Measurements from ENCODE around the gene NEURL2.
"Not testable (repeated sequence)": the region's sequence is repeated elsewhere in the genome, so short reads cannot be mapped to it uniquely, and the experiment has no call there.

The NEURL2 gene

DNA sequence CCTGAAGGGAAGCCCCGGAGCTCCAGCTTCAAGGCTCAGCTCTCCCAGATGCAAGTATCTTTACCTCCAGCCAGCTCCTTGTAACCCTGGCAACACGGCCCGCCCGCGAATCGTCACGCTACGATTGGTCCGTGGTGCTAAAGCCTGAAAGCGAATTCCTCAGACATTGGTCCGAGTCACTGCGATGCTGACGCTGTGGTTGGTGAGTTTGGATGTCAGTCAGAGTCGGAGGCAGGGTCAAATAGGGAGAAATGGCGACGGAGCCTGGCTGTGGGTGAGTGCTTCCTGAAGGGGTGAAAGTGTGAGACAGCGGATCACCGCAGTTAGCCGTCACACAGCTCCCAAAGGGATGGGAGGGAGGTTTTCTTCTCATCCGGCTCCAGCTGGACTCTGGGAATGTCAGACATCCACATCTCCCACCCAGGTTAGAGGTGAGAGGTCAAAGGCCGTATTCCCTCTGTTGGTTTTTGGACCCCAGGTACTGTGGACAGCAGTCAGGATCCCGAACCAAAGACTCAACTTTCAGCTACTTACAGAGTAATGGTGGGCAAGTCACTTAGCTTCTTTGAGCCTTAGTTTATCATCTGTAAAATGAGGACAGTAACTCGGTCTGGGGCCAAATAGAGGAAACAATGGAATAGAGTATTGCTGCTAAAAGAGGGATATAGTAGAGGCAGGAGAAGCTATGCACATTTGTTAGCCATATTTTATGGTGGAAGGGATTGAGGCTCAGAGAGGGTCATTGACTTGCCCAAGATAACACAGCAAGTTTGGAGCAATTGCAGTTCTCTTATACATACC is 9.8 kb downstream of the NEURL2 start, which contains the start of gene ZSWIM1:
TSS of gene ZSWIM1 (plus strand) at position 240 of the 801 bp plus-strand sequence. CDS start 1,366 bp downstream, outside the sequence.
- no peaks in the 10 kb centered on the region for H3K27me3 ChIP-seq (ENCODE audit: control insufficient read depth, insufficient read depth, low read length)
- H3K4me3 ChIP-seq (ENCODE audit: low read depth, low read length) = peak within 1 kb of the TSS; percentile 88
- peak within 1 kb of the TSS; percentile 85 for H3K27ac ChIP-seq (ENCODE audit: low read depth, low read length)
- H3K9me3 ChIP-seq (ENCODE audit: control insufficient read depth, insufficient read depth, low read length) = no peaks in the 10 kb centered on the region
- peak within 1 kb of the TSS; percentile 66 for H3K9ac ChIP-seq (ENCODE audit: low read depth, low read length)
- H3K36me3 ChIP-seq (ENCODE audit: control insufficient read depth, insufficient read depth, low read length) = peaks cover 44% of the 10 kb centered on the region
- no peaks in the 10 kb centered on the region for H3K4me1 ChIP-seq (ENCODE audit: control insufficient read depth, insufficient read depth, low read length)

DNA sequence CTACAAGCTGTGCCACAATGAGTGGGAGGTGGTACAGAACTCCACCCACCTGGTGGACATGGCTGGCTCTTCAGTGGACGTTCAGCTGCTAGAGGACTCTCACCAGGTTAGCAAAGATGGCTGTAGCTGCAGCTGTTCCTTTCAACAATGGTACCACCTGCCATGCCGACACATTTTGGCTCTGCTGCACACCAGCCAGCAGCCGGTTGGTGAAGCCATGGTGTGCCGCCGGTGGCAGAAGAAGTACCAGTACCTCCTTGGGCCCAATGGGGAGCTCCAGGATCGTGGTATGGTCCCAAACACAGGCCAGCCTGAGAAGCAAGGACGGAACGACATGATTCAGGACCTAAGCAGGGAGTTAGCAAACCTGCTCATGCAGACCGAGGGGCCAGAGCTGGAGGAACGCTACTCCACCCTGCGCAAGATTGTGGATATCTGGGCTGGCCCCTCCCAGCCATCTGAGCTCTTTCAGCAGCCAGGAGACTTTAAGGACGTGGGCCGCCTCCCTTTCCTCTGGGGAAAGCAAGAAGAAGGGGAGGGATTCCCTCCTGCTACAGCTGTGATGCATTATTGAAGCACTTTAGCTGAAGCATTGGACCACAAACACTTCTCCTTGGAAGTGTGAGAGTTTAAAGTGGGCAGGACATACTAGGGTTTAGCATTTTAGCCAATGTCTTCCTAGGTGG is 12.8 kb downstream of the NEURL2 start:
- Histone ChIP-seq H3K9ac (ENCODE audit: low read depth, low read length) (no peak overlapping the region), H3K4me3 (ENCODE audit: low read depth, low read length) (no peak overlapping the region), H3K36me3 (ENCODE audit: control insufficient read depth, insufficient read depth, low read length) (peaks cover 30% of the 10 kb centered on the region), H3K9me3 (ENCODE audit: control insufficient read depth, insufficient read depth, low read length) (no peaks in the 10 kb centered on the region), H3K27me3 (ENCODE audit: control insufficient read depth, insufficient read depth, low read length) (no peaks in the 10 kb centered on the region), H3K4me1 (ENCODE audit: control insufficient read depth, insufficient read depth, low read length) (no peaks in the 10 kb centered on the region), H3K27ac (ENCODE audit: low read depth, low read length) (no peak overlapping the region)

DNA sequence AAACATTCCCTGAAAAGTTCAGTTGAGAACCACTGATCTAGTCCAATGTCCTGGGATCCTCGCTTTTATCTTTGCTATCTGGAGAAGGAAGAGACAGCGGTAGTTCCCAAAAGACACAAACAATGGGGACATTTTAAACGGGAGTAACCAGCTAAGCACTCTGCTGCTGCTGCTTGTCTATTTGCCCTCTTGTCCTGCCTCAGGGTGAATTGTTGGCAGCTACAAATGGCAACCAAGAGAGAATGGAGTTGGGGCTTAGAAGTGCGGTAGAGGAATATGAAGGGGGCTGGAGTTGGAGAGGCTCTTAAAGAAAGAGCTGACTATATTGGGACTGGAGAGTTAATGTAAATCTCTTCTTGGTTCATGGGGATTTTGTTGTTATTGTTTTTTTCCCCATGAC is 16.4 kb downstream of the NEURL2 start:
- no peaks in the 10 kb centered on the region for H3K4me1 ChIP-seq (ENCODE audit: control insufficient read depth, insufficient read depth, low read length)
- H3K27ac ChIP-seq (ENCODE audit: low read depth, low read length) = no peak overlapping the region
- H3K27me3 ChIP-seq (ENCODE audit: control insufficient read depth, insufficient read depth, low read length) = no peaks in the 10 kb centered on the region
- H3K9me3 ChIP-seq (ENCODE audit: control insufficient read depth, insufficient read depth, low read length) = no peaks in the 10 kb centered on the region
- H3K4me3 ChIP-seq (ENCODE audit: low read depth, low read length) = no peak overlapping the region
- no peak overlapping the region for H3K9ac ChIP-seq (ENCODE audit: low read depth, low read length)
- H3K36me3 ChIP-seq (ENCODE audit: control insufficient read depth, insufficient read depth, low read length) = peaks cover 19% of the 10 kb centered on the region

DNA sequence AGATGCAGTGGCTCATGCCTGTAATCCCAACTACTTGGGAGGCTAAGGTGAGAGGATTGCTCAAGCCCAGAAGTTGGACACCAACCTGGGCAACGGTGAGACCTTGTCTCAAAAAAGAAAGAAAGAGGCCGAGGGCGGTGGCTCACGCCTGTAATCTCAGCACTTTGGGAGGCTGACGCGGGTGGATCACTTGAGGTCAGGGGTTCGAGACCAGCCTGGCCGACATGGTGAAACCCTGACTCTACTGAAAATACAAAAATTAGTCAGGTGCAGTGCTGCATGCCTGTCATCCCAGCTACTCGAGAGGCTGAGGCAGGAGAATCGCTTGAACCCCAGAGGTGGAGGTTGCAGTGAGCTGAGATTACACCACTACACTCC is 16.9 kb downstream of the NEURL2 start:
- H3K27ac ChIP-seq (ENCODE audit: low read depth, low read length); H3K4me1 ChIP-seq (ENCODE audit: control insufficient read depth, insufficient read depth, low read length); H3K27me3 ChIP-seq (ENCODE audit: control insufficient read depth, insufficient read depth, low read length); H3K4me3 ChIP-seq (ENCODE audit: low read depth, low read length); H3K9me3 ChIP-seq (ENCODE audit: control insufficient read depth, insufficient read depth, low read length); H3K9ac ChIP-seq (ENCODE audit: low read depth, low read length): not testable (repeated sequence)
- H3K36me3 ChIP-seq (ENCODE audit: control insufficient read depth, insufficient read depth, low read length) = peaks cover 19% of the 10 kb centered on the region

DNA sequence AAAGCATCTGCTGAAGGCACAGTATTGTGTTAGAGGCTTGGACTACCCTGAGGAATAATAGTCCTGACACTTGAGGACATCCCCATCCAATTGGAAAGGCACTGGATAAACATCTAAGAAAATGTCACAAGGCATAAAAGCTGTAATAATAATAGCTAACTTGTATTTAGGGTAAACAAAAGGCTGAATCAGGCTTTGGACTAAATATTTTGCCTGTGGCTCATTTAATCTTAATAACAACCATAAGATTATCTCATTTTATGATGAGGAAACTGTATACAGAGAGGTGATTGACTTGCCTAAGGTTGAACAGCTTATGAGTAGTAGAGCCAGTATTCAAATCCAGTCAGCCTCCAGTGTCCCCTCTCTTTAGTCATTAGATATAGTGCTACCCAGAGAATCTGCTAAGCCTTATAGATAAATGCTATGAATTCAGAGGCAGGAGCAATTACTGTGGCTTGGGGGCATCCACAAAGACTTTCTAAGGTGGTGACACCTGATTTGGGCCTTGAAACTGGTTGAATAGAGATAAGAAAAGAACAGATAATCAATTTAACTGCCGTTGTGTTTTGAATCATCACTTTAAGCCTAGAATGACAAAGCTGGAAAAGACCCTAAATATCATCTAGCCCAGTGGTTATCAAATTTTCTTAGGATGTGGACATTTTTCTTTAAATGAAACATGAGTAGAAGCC is 17.5 kb downstream of the NEURL2 start:
- Histone ChIP-seq H3K9ac (ENCODE audit: low read depth, low read length) (no peak overlapping the region), H3K27ac (ENCODE audit: low read depth, low read length) (no peak overlapping the region), H3K36me3 (ENCODE audit: control insufficient read depth, insufficient read depth, low read length) (peaks cover 19% of the 10 kb centered on the region), H3K9me3 (ENCODE audit: control insufficient read depth, insufficient read depth, low read length) (no peaks in the 10 kb centered on the region), H3K4me1 (ENCODE audit: control insufficient read depth, insufficient read depth, low read length) (no peaks in the 10 kb centered on the region), H3K27me3 (ENCODE audit: control insufficient read depth, insufficient read depth, low read length) (no peaks in the 10 kb centered on the region), H3K4me3 (ENCODE audit: low read depth, low read length) (no peak overlapping the region)

DNA sequence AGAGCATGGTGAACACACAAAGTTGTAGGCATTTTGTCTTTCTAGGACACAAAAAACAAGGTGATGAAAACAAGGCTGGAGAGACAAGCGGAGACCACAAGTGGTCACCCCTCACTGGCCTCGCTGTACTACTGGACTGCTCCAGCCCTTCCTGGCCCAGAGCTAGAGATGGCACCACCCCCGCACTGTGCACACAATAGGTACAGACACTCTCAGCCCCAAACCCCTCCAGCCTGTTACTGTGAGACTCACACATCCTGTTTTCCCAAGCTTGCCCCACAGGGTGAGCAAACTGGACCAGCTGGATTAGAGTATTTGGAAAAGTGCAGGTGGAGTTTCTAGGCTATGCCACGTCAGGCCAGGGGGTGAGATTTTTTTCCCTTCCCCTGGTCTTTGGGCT is 18.4 kb downstream of the NEURL2 start:
- H3K27me3 ChIP-seq (ENCODE audit: control insufficient read depth, insufficient read depth, low read length) = no peaks in the 10 kb centered on the region
- H3K36me3 ChIP-seq (ENCODE audit: control insufficient read depth, insufficient read depth, low read length) = peaks cover 11% of the 10 kb centered on the region
- H3K4me1 ChIP-seq (ENCODE audit: control insufficient read depth, insufficient read depth, low read length) = no peaks in the 10 kb centered on the region
- no peak overlapping the region for H3K4me3 ChIP-seq (ENCODE audit: low read depth, low read length)
- no peak overlapping the region for H3K9ac ChIP-seq (ENCODE audit: low read depth, low read length)
- no peaks in the 10 kb centered on the region for H3K9me3 ChIP-seq (ENCODE audit: control insufficient read depth, insufficient read depth, low read length)
- H3K27ac ChIP-seq (ENCODE audit: low read depth, low read length) = no peak overlapping the region

DNA sequence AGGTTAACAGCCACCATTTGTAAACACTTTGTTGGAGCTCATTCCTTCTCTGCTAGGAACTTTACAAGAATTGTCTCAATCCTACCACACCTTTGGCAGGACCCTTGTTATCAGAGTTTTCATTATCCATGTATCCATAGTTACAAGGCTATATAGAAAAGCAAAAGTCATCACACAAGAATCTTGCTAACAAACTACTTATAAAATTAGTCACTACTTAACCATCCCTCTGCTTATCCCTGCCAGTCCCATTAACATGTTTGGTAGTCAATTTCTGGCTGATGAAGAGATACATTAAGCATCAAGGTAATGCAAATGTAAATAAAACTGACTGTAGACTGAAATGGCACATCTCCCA is 23.2 kb downstream of the NEURL2 start:
- Histone ChIP-seq H3K4me3 (ENCODE audit: low read depth, low read length) (no peak overlapping the region), H3K36me3 (ENCODE audit: control insufficient read depth, insufficient read depth, low read length) (no peaks in the 10 kb centered on the region), H3K9ac (ENCODE audit: low read depth, low read length) (no peak overlapping the region), H3K27me3 (ENCODE audit: control insufficient read depth, insufficient read depth, low read length) (no peaks in the 10 kb centered on the region), H3K27ac (ENCODE audit: low read depth, low read length) (no peak overlapping the region), H3K4me1 (ENCODE audit: control insufficient read depth, insufficient read depth, low read length) (no peaks in the 10 kb centered on the region), H3K9me3 (ENCODE audit: control insufficient read depth, insufficient read depth, low read length) (no peaks in the 10 kb centered on the region)

DNA sequence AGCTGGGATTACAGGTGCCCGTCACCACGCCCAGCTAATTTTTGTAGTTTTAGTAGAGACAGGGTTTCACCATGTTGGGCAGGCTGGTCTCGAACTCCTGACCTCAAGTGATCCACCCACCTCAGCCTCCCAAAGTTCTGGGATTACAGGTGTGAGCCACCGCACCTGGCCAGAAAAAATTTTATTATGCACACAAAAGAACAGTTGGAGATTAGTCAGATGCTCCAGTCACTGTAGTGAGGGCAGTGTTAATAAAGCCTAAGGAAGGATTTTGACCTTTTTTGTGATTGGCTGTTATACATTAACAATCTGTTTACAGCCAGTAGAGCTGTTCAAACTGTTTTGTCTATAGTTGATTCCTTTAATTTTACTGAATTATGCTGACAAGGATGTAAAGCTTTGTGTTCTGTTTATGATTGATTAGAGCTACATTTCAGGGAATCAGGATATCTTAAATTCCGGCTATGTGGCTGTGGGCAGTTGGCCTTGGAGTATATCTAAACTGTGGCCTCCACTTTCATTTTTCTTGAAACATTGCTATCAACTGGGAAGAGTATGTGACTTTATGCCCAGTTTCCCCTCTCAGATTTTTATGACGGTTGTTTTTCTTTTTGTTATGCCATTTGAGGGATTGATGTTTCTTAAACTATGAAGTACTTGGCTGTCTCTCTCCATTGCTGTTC is 23.7 kb downstream of the NEURL2 start:
- H3K27me3 ChIP-seq (ENCODE audit: control insufficient read depth, insufficient read depth, low read length) = no peaks in the 10 kb centered on the region
- no peak overlapping the region for H3K27ac ChIP-seq (ENCODE audit: low read depth, low read length)
- no peaks in the 10 kb centered on the region for H3K4me1 ChIP-seq (ENCODE audit: control insufficient read depth, insufficient read depth, low read length)

DNA sequence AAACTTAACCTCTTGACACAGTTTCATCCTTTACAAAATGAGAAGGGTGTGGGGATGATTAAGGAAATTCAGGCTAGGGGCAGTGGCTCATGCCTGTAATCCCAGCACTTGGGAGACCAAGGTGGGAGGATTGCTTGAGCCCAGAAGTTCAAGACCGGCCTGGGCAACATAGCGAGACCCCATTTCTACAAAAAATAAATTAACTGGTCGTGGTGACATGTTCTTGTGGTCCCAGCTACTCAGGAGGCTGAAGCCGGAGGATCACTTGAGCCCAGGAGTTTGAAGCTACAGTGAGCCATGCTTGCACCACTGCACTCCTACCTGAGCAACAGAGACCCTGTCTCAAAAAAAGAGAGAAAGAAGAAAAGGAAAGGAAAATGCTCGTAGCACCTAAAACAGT is 24.6 kb downstream of the NEURL2 start:
- no peaks in the 10 kb centered on the region for H3K27me3 ChIP-seq (ENCODE audit: control insufficient read depth, insufficient read depth, low read length)
- no peaks in the 10 kb centered on the region for H3K9me3 ChIP-seq (ENCODE audit: control insufficient read depth, insufficient read depth, low read length)
- no peak overlapping the region for H3K9ac ChIP-seq (ENCODE audit: low read depth, low read length)
- no peak overlapping the region for H3K4me3 ChIP-seq (ENCODE audit: low read depth, low read length)
- no peaks in the 10 kb centered on the region for H3K4me1 ChIP-seq (ENCODE audit: control insufficient read depth, insufficient read depth, low read length)
- no peaks in the 10 kb centered on the region for H3K36me3 ChIP-seq (ENCODE audit: control insufficient read depth, insufficient read depth, low read length)
- no peak overlapping the region for H3K27ac ChIP-seq (ENCODE audit: low read depth, low read length)

More for the DNA sequence above, 23.7 kb downstream of the NEURL2 start:
- Histone ChIP-seq H3K4me3 (ENCODE audit: low read depth, low read length) (no peak overlapping the region), H3K36me3 (ENCODE audit: control insufficient read depth, insufficient read depth, low read length) (no peaks in the 10 kb centered on the region), H3K9me3 (ENCODE audit: control insufficient read depth, insufficient read depth, low read length) (no peaks in the 10 kb centered on the region), H3K9ac (ENCODE audit: low read depth, low read length) (no peak overlapping the region)

DNA sequence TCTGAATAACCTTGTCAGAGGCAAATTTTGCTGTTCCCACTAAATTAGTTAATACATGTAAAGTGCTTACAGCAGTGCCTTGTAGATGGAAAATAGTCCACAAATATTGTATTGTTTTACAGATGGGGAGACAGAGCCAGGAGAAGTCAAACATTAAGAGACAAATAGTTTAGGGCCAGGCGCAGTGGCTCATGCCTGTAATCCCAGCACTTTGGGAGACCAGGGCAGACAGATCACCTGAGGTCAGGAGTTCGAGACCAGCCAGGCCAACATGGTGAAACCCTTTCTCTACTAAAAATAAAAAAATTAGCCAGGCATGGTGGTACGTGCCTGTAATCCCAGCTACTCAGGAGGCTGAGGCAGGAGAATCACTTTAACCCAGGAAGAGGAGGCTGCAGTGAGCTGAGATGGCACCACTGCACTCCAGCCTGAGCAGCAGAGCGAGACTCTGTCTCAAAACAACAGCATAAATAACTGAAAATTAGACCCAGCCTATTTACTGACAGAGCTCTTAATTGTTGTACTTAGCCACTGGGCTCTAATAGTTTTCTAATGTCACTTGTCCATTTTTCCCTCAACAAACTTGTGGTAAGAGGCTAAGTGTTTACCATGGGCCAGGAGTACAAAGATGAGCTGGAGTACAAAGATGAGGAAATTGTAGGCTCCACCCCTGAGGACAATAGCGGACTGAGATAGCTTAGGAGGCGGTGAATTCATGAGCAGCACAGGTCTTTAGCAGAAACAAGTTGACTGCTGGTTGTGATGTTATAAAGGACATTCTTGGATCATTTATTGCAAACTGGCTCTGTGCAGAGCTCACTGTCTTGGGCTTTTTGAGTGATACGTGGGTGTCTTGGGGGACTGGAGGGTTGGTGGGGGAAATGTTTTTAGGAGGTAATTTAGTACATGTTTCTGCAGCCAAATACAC is 27.2 kb downstream of the NEURL2 start:
- Histone ChIP-seq H3K4me1 (ENCODE audit: control insufficient read depth, insufficient read depth, low read length) (peaks cover 11% of the 10 kb centered on the region; the same call in 1 of the 2 replicates), H3K27ac (ENCODE audit: low read depth, low read length) (no peak overlapping the region), H3K9me3 (ENCODE audit: control insufficient read depth, insufficient read depth, low read length) (no peaks in the 10 kb centered on the region), H3K27me3 (ENCODE audit: control insufficient read depth, insufficient read depth, low read length) (no peaks in the 10 kb centered on the region), H3K4me3 (ENCODE audit: low read depth, low read length) (no peak overlapping the region), H3K36me3 (ENCODE audit: control insufficient read depth, insufficient read depth, low read length) (no peaks in the 10 kb centered on the region), H3K9ac (ENCODE audit: low read depth, low read length) (no peak overlapping the region)

Measured in HUES48 (cell line).